NCI-H1105 (cell line): ENCODE measurements around the gene ADAM10.
"Not testable (repeated sequence)": the region's sequence is repeated elsewhere in the genome, so short reads cannot be mapped to it uniquely, and the experiment has no call there.

Source experiments
- DNase-seq: peaks from one replicate; lab custom pipeline; 2025; lab: John Stamatoyannopoulos, UW

The ADAM10 gene

DNA sequence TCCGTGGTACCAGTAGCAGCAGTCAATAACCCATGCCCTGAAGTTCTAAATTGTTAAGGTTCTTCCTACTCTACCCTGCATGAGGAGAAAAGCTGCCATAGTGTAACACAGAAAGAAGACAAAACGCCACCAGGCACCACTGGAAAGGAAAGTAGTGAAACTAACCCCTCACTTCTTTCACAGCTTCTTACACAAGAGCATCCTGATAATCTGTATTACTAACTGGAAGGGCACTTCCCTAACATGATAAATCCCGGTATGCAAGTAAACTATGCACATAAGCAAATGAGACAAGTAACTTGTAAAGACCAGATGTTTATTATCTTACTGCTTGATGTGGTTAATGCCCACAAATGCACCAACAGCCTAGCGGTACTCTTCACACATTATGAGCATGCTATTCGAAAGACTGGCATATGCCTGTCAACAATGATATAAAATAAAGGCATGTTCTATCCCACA lies 141.3 kb downstream of the ADAM10 start:
- DNase-seq, result no peak

DNA sequence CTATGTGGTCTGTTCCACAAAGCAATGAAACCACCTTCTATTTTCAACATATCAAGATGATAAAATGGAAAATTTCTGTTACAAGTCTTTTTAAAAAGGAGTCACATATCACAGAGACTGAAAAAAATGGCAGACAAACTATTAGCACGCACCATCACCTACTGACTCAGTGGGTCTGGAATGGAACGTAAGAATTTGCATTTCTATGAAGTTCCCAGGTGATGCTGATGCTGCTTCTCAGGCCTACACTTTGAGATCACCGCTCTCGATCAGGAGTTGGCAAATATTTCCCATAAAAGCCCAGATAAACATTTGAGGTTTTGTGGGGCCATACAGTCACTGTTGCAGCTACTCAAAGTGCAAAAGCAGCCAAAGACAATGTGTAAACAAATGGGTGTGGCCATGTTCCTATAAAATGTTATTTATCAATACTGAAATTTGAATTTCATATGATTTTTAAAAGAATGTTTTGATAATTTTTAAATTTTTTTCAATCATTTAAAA lies 142.9 kb downstream of the ADAM10 start:
- no peak for DNase-seq

DNA sequence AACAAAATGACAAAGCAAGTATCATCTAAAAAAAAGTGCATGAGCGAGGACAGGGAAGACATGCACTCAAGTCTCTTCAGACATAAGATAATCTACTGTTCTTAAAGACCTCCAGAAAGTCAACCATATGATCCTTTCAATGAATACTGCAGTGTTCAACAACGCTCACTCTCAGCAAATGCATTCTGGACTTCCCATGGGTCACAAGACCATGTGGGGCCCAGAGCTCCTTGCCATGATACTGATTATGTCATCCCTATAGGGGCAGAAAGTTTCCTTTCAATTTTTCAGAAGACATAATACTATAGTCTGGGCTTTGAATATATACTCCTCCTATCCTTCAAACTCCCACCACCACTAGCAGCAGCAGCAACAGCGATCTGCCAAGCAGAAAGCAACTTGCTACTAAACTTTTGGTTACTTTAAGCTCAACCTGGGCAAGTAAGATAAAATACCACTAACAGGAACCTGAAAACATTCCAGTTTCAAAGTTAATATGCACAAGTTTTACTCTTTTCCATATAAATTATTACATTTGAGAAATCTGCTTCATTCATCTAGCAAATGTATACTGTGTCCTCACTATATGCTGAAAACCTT lies 143.5 kb downstream of the ADAM10 start:
- DNase-seq, result no peak

DNA sequence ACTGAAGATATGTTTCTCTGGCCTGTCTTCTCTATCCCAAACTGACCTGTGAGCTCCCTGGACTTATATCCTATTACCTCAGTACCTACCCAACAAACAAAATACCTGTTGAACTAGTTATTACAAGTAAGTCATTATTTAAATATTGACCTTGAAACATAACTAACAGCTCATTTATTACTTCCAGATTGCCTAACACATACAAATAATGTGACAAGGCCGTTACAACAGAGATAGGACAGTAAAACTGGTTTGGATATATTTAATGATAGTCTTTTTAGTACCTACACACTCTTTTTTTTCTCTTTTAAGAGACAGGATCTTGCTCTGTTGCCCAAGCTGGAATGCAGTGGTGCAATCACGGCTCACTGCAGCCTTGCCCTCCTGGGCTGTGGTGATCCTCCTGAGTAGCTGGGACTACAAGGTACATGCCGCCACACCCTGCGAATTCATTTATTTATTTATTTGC lies 145.0 kb downstream of the ADAM10 start:
- no peak for DNase-seq

DNA sequence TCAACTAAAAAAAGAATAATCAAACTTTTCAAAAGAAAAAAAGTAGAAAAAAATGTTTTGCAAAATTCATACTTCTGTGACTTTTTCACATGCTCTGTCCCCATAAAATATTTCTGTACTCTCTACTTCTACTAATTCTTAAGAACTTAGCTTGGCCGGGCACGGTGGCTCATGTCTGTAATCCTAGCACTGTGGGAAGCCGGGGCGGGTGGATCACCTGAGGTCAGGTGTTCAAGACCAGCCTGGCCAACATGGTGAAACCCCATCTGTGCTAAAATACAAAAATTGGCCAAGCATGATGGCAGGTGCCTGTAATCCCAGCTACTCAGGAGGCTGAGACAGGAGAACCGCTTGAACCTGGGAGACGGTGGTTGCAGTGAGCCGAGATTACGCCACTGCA lies 145.6 kb downstream of the ADAM10 start:
- DNase-seq, result not testable (repeated sequence)

DNA sequence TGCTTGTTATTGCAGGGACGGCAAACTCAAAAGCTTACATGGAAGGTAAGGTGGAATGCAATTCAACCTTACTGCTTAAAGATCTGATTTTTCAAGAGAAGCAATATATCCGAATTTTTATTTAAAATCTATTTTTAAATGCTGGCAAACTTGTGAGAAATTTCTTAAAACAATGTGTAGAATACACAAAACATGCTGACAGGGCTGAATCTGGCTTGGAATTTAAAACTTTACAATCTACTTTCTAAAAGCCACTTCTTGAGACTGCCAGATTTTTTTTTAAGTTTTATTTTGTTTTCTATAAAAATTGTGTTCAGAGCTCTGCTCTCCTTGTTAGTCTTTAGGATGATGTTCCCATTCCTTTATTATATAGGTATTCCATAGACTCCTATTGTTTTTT lies 146.7 kb downstream of the ADAM10 start:
- DNase-seq, result no peak

DNA sequence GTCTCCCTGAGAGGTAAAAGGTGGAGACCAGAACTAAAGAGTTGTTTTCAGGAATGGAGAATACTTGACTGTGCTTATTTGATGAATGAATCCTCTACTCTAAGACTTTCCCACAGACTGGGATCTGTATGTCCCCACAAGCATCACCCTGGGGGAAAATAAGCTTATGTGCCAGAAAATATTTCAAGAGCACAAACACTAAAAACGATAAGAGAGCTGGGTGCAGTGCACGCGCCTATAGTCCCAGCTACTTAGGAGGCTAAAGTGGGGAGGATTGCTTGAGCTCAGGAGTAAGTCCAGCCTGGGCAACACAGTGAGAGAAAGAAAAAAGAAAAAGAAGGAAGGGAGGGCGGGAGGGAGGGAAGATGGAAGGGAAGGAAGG lies 150.7 kb downstream of the ADAM10 start:
- DNase-seq, result no peak

DNA sequence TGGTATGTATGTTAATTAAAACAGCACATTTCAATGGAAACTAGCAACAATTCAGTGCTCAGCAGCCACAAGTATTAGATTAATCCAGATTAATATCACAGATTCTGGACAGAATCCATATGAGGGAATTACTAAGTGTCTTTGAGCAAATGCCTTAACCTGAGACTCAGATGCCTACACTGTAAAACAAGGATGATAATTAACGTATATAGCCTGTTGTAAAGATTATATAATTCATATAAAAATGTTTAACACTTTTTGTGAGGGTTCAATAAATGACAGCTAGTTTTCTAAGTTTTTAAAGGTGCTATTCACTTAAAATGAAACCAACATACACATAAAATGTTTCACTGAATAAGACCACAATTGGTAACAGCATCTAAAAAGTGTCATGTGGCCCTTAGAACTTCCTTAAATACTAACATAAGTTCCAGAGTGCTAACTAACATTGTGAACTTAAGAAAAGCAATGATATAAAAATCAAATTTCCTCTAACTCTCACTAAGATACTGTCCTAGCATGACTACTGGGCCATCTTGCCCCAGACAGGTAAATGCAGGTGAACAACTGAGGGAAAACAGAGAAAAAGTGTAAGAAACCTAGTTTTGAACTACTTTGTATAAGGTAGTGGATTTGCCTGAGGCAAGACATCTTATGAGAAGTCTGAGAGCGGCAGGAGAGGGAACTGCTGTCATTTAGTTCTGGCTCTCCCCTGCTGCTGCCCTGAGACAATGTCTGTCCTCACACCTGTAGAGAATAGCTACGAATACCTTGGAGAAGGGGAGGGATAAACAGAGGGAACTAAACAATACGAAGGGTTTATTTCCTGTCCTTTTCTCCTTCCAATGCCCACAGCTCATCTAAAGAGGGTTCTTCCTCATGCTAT lies 151.3 kb downstream of the ADAM10 start:
- no peak for DNase-seq

DNA sequence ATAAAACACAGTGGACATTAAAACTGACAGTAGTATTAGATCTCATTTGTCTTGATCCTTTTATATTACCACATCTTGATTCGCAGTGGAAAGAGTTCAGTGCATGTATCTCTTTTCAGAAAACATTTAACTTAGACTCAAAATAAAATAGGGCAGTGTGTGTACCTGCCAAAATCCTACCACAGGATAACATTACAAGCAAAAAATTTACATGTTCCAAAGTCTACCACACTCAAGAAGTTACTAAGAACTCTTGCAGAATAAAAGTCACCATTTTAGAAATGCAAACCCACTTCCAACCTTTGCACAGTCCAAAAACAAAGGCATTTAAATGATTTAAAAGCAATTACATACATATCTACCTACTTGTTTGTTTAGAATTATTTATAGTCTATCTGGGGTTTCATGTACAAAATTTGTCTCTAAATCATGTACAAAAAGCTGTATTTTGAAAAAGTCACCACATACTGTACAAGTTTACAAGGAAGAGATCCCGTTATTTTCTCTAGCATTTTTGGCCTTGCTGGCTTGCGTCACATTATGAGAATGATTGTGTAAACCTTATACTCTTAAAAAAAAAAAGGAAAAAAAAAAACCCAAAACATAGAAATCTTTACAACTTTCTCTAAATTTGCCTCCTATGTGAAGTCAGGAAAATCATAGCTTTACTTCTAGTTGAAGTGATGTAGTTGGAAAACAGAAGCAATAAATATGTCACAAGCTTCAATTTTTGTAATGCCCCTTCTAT lies 153.8 kb downstream of the ADAM10 start:
- no peak for DNase-seq

DNA sequence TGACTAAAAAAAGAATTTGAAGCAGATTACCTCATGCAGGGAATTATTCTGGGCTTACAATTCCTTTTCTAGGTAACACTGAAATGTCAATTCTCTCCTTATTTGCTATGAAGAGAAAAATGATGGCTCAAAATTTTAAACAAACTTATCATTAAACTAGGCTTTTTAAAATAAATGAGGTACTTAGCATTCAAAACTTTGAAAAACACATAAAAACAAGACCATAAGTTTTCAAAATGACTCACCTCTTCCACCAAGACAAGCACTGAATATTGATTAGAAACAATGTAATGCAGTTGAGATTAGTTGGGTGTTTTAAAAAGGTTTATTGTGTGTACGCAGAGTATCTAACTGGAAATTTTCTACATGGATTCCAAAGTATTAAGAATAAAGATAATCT lies 154.6 kb downstream of the ADAM10 start:
- DNase-seq, result no peak

DNA sequence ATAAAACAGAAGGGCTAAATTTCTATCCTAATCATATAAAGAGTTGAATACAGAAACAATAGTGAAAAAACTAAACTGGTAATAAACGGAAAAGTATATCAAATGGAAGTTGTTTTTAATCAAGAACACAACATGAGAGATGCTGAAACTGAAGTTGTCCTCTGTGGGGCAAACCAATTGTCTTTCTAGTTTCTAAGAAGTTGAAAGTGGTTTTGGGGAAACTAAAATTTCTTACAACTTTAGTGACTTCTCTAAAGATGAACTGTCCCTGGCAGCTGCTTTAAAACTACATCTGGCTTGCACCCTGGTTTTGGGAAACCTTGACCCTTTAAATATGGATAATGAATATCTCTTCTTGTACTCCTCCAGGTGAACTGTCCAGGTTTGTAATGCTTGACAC lies 155.6 kb downstream of the ADAM10 start:
- no peak for DNase-seq

DNA sequence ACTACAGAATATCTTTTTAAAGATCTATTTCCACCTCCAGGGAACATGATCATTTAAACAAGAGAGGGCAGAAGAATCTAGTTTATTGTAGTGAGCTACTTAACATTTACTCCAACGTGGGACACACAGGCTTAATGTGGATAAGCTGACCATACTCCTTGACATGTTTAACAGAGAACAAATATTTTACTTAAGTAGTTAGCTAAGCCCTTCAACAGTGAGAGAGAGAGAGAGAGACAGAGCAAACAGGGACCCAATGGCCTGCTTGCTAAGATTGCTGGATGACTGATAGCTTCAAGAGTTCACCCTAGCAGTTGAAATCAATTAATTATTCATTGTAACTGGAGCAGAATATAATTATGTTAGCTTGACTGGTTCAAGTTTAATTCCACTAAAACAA lies 158.6 kb downstream of the ADAM10 start:
- no peak for DNase-seq

DNA sequence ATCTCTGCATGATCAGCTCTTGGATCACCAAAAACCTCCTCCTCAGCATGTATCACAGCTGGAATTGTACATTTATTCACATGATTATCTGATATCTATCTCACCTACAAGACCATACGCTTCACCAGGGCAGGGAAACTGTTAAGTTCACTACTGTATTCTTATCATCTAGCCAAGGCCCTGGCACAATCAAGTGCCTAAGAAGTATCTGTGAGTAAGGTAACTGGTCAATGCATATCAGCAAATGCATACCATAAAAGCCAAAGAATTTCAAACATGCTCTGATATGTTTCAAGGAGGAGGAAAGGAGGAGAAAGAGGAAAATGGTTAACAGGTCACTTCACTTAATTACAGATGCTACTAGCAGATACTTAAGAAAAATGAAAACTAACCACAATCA lies 159.3 kb downstream of the ADAM10 start:
- no peak for DNase-seq

DNA sequence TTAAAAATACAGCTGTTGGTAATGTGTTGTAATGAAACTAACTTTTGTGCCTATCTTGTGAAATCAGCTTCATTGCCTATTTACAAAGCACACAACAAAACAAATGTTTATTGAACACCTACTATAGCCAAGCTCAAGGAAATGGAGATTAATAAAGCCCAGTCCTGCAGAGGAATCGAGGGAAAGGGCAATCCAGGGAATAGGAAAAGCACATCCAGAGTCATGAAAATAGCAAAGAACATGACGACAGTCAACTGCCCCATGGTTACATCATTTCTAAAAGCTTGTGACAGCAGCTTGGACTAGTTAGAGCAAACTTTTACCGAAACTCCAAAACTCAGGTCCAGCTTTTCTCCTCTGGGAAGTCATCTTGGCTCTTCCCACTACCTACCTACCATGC lies 160.5 kb downstream of the ADAM10 start:
- no peak for DNase-seq

DNA sequence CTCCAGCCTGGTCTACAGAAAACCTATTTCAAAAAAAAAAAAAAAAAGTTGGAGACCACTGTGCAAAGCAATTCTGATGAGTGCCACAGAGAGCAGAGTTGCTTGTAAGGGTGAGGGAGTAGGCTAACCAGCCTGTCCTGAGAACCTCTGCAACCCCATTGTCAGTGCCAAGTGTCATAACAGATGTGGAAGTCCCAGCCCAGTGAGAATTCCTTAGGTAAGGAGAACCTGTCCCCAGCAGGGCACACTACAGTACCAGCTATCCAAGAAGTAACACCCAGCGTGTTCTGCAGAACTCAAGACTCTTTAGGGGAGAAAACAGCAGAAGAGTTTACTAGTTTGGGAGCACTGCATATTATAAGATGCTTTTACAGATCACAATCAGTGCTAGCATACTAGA lies 161.4 kb downstream of the ADAM10 start:
- DNase-seq, result no peak

DNA sequence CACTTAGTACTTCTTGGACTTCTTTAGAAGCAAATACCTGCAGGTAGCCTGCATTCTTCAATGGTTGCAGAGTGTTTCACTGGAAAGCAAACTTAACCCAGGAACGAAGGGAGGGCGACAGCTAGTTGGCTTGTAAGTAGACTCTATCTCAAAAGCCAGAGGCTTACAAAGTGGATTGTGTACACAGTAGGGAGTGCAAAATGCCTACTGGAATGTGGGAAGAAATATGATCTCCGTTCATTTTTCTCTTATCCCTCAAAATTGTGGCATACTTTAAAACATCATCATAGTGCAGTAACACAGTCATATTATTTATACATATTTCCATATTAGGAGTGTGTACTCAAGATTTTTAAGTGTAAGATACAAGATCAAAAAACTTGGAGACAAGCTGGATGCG lies 162.0 kb downstream of the ADAM10 start:
- no peak for DNase-seq

DNA sequence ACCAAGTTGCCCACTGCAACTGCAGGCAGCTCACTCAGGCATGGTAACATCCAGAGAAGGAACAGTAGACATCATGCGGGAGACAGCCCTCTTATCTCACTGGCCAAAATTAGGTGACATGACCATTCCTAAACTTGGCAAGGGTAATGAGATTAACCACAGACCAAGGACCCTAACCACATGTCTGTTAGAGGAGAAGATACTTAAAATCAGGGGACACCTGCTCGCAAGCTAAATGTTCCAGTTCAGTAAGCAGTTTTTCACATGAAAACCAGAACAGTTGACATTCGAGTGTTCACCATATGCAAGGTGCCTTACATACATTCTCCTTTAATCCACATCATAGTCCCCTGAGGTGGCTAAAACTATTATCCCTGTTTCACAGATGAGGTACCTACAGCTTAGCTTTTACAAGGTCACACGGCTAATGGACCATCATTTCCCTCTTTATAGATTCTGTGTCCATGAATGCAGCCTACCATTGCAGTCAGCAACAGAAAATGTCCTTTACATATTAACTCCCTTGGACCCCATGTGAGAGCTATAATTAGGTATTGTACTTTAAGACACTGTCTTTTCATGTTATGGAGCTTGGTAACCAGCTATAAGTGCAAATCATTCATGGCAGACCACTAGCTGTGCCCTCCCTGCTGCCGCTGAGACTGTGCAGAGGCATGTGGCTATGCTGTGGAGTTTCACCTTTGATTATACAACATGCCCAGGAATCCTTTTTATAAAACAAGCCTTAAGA lies 163.6 kb downstream of the ADAM10 start:
- DNase-seq, result no peak

DNA sequence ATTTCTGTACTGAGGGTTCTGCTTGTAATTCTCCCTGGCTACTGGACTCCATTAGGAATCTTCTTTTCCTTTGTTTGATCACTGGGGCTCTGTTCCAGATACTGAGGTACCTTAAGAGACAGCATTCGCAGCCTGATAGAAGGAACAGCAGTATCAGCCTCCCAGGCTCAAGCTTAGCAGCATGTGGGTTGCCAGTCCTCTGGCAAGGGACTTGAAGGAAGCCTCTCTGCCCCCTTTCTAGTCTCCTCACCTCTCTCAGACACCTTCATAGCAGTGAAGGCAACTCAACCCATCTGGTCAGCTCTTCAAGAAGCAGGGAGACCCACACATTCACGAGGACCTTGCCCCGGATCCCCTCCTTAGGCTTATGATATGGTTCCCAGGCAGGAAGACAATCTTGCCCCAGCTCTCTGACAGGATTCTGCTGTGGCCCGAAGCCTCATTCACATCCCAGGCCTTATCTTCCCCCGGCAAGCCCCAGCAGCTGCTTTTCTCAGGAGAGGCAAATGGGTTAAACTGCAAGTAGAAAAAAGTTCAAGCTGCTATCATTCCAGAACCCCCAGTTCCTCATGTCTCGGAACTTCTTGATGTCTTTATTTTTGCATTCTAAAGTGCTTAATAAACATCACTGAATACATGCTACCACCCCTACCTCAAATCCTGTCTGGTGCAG lies 164.6 kb downstream of the ADAM10 start:
- DNase-seq, result no peak

DNA sequence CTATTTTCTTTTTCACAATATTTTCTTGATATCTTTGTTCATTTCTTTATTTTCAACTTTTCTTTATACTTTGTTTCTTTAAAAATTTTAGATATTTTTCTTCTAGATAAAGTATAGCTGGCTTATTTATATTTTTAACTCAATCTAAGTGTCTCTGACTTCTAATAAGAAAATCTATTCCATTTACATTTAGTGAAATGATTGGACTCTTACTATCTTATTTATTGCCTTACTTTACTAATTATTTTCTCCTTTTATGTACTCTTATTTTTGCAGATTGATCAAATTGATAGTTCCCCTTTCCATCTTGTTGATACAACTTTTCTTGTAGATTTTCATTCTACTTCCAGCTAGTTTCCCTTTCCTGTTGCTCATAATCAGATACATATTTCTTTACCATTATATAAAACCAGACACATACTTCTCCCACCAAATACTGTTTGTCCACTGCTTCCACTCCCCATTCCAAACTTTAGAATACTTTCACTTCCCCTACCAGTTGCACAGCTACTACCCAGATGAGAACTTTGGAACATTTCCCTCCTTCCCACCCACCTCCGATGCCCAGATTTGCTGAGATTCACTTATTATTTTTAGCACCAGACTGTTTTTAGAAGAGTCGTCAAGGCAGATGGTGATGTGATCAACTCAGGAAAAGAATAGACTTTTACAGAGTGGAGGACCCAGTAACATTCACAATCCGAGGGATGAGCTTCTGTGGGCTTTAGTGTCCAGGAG lies 166.2 kb downstream of the ADAM10 start:
- no peak for DNase-seq

DNA sequence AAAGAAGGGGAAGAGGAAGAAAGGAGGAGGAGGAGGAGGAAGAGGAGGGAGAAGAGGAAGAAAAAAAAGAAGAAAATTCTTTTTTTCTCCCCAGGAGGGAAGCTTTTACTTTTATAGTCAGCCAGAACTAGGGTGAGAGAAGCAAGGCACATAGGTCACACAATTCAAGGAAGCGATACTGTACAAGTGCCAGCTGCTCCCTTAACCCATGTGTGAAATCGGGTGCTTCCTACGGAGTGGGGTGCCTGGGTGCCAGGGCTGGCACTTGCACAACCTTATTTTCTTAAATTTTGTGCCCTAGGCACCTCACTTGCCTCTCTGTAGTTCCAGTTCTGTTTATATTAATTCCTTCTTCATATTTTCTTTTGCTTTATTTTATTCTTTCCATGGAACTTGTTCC lies 167.3 kb downstream of the ADAM10 start:
- no peak for DNase-seq

DNA sequence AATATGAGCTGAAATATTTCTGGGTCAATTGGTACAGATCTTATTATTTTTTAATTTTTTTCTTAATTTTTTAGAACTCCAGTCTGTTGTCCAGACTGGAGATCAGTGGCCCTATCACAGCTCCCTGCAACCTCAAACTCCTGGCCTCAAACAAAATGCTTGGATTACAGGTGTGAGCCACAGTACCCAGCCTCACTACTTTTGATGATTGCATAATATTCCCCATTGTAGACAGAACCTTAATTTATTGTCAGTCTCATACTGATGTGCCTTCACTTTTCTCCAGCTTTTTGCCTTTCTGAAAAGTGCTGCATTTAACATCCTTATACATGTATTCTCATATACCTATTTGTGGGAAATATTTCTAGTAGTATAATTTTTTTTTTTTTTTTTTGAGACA lies 172.8 kb downstream of the ADAM10 start:
- no peak for DNase-seq
